Prostate gland (tissue), 2 donors: ENCODE measurements around the gene ZSWIM8.

Source experiments
- CTCF ChIP-seq, 4 experiments: fragments of 200-600 bp in 2 of 4; fragments of 450-650 bp in 2 of 4; sonication (generic) in 2 of 4; IDR thresholded peaks; 1 replicate in 3 of 4; 2 replicates in 1 of 4; pipeline ENCODE4 v1.5.1; 2016 to 2019; ENCODE audit warnings: antibody characterized with exemption in 4 of 4, mild to moderate bottlenecking in 2 of 4, moderate library complexity in 2 of 4
- POLR2A ChIP-seq: fragments of 450-650 bp; IDR thresholded peaks from one replicate; pipeline ENCODE4 v1.6.1; 2016; ENCODE audit warnings: antibody characterized with exemption, mild to moderate bottlenecking
- POLR2AphosphoS5 ChIP-seq: sonication (generic); formaldehyde crosslinking; IDR thresholded peaks from one replicate; pipeline ENCODE4 v1.6.1; 2017; ENCODE audit warnings: antibody characterized with exemption

DNA sequence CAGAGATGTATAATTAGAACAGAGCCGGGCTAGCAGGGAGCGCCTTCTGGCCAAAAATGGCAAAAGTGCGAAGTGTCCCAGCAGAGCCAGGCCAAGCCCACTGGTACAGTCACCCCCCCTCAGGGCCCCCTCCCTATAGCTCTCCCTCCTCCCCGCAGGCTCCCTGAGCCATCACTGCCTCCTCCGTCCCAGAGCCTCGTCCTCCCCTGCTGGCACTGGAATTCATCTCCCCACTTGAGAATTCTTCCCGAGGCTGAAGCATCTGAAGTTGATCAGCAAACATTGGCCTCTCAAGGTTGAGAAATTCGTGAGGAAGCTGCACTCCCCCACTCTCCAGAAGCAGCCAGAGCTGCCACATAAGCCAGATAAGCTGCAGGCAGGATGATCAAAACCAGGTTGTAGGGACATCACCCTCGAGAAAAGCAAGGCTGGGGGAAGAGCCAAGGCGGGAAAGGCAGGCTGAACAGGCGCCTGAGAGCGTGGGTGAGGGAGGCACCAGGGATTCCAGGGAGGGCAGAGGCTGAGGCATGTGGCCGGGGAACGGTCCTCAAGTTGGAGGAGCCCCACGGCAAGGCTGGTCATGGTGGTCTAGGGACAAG lies 65.6 kb downstream of the ZSWIM8 start:
- TF ChIP-seq POLR2A (no peak), CTCF (IDR thresholded peaks at IDR 0.05) (no peak), POLR2AphosphoS5 (no peak)
